ENCODE data around the gene UBE2N.

The UBE2N gene

GRCh38 chr12:93378998-93379325 is 62.8 kb downstream of the UBE2N start:
- DNase-seq, result no peak

DNA sequence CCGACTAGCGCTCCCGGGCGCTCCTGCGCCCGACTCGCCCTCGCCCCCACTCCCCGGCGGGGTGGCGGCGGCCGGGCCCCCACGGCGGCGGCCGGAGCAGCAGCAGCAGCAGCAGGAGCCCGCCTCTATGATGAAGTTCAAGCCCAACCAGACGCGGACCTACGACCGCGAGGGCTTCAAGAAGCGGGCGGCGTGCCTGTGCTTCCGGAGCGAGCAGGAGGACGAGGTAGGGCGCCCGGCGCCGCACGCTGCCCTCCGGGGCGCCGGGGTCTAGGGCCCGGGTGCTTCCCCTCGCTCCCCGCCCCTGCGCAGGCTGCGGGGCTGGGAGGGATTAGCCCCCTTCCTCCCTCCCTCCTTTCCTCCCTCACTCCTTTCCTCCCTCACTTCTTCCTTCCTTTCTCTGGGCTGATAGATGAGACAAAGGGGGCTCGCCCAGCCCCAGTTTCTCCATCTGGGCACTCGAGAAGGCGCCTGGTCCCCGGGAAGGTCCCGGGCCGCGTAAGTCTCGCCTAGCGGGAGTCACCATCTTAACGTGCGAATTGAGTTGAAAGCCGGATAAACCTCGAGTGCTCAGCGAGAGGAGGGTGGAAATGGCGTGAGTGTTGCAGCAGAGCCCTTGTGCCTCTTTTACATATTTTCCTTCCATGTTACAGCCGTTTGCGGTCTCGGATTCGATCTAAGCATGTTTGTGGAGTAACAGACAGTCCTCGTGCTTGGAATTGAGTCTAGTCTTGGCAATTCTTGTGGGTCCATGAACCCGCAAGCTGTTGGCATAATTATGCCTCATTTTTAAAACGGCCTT is 63.4 kb downstream of the UBE2N start:
- peak; percentile 38 for DNase-seq

DNA sequence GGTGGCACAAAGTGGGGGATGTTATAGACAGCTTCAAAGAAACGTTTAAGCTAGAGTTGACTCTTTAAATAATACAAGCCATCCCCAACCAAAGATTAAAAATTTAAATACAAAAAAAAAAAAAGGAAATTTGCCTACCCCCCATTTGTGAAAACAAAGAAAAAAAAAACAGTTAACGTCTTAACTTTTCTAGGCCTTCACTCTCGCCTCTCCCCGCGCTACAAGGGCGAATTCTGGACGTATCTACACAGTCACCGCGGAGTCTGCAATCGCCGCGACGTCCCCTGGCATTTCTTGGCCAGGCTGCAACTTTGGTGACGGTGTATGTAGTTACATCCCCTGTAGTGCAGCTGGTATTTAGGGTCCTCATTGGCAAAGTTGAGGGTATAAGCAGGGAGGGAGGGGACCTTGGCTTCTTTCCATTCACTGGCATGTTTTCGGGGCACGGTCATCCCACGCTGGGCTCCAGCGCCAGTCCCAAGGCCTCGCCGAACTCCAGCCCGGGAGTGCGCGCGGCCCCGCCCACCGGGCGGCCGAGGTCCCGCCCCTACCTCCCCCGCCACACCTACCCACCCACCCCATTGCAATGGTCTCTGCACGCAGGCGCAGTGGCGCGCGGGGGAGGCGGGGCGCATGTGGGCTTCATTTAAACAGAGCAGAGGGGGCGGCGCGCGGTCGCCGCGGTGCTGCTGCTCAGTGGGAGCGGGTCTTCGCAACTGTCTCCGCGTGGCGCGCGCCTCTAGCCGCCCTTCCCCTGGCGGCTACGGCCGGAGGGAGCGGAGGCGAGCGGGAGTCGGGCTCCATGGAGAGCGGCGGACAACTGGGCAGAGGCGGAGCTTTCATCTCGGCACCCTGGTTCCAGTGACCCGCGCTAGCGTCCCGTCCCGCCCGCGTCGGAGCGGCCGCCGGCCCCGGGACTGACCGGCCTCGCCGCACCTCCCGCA is 64.2 kb downstream of the UBE2N start, which contains the start of gene NUDT4:
TSS of gene NUDT4 (plus strand) at position 674 of the 944 bp plus-strand sequence. CDS start 398 bp downstream, outside the sequence.
- peak; percentile 99 for DNase-seq

DNA sequence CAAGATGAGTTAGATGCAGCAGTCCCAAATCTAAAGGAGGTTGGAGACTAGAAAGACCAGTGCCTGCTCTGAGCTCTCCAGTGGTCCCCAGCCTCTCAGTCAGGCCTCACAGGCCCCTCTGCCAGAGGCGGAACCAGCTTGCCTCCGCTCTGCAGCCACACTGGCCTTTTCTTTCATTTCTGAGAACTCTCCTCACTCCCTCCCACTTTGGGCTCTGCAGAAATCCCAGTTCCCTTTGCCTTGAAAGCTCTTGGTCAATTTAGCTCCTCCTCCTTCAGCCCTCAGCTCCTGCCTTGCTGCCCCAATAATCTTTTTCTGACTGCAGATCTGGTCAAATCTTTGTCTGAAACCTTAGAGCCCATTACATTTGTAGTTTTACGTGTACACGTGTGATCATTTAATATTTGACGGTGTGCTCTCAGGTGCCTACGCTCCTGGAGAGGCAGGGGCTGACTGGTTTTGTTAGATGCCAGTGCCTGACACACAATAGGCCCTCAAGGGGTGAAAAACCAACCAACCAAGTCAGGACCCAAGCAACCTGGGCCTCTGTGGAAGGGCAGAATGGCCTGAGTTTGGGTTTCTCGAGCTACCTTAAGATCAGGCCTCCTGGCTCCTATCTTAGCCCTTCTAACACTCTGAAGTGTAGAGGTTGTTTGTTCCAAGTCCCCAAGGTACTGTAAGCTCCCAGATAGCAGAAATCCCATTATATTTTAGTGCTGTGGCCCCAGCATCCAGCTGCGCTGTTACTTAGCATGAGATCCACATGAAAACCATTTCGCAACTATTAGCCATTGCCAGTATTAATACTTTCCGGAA is 65.1 kb downstream of the UBE2N start:
- DNase-seq, result no peak

DNA sequence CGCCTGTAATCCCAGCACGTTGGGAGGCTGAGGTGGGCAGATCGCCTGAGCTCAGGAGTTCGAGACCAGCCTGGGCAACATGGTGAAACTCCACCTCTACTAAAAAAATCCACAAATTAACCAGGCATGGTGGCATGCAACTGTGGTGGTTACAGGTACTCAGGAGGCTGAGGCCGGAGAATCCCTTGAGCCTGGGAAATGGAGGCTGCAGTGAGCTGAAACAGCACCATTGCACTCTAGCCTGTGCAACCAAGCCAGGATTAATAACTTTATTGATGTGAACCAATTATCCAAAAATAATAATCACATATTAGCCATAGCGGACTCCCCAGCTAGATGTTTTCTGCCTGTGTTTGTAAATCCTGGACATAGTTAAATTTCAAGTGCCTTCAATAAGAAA is 65.8 kb downstream of the UBE2N start:
- no peak for DNase-seq

DNA sequence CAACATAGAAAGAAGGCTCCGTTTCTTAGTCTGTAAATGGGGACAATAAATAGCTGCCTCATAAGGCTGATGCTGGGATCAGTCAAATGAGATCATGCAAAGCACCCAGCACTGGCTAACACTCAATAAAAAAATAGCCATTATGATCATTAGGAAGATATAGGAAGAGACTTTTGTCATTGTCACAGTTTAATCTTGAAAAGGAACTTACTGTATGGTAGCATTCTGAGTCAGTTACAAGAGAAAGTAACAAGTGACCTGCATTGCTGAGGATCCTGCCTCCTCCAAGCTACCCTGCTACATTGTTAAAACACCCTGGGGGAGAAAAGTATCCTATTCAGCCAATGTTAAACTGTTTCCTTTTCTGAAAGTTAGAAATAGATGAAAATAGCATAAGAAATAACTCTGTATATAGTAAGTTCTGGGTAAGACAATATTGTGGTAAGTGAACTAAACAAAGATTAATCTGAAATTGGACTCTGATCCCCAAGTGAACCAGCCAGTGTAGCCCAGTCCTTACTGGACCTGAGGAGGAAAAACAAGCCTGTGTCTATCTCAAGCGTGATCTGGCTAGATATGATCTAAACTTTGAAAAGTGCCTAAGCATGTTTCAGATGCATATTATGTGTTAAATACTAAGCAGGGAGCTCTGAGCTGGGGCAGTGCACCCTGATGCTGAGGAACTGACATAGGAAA is 67.6 kb downstream of the UBE2N start:
- no peak for DNase-seq

DNA sequence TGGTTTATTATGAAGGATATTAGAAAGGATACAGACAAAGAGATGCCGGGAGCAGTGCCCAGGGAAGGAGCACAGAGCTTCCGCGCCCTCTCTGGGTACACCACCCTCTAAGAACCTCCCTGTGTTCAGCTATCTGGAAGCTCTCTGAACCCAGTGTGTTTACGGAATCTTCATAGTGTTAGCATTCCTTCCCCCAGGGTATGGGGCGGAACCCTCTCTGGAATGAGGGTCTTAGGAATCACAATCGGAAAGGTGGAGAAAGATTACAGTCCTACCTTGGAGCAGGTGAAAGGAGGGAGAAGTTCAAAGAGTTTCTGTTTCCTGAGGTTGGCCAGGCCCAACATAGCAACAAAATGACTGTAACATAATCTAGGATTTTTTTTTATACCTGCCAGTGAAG is 70.8 kb downstream of the UBE2N start:
- DNase-seq, result no peak

DNA sequence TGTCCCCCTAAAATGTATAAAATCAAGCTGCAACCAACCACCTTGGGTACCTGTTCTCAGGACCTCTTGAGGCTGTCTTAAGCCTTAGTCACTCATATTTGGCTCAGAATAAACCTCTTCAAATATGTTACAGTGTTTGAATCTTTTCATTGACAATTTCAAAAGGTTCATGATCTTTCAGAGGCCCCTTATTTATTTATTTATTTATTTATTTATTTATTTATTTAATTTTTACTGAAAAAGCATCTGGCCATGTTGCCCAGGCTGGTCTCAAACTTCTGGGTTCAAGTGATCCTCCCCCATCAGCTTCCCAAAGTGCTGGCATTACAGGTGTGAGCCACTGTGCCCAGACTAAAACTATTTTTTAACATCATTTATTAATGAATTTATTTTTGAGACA is 72.2 kb downstream of the UBE2N start:
- DNase-seq, result no peak

DNA sequence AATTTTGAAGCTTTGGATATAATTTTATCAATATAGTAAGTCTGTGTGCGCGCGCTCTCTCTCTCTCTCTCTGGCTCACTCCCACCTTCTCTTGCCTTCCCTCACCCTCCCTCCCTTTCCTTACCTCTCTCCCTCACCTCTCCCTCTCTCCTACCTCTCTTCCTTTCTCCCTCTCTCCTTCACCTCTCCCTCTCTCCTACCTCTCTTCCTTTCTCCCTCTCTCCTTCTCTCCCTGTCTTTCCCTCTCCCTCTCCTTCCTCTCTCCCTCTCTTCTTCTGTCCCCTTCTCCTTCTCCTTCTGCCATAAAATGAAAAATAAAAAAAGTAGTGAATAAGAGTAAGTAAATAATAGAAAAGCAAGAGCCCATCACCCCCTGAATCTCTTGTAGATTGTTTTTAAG is 73.0 kb downstream of the UBE2N start:
- no peak for DNase-seq

GRCh38 chr12:93366422-93366821 is 75.3 kb downstream of the UBE2N start:
- DNase-seq, result no peak

GRCh38 chr12:93365616-93366405 is 75.9 kb downstream of the UBE2N start:
- DNase-seq, result no peak

GRCh38 chr12:93363841-93364297 is 77.9 kb downstream of the UBE2N start:
- DNase-seq, result no peak

DNA sequence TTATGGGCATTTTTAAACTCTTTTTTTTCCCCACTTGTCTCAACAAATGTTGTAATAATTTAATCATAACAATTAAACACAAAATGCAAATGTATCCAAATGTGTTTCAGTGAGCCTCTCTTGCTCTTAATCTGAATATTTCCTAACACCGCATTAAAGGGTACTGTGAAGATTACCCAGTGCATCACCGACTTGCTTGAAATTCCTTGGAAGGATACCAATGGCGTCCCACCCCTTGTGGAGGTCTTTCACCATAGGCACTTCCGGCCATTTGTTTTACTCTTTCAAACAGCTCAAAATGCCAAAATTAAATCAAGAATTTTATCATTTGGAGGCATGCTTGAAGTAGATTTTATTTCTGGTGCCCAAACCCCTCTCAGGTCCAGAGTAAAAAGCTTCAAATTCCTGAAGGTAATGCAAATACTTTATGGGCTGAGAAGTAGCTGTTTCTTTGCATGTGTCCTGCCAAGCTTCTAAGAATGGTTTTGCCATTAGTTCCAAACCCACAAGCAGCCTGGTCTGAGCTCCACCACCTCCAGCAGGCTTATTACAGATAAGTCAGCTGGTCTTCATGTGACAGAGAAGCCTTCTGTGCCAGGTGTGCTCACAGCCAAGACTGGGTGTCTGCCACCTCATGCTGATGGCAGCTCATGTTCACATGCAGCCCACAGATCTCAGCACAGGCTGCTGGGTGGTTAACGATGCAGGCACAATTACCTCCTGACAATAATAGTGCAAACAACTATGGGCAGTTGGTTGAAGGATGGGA is 80.4 kb downstream of the UBE2N start:
- no peak for DNase-seq

DNA sequence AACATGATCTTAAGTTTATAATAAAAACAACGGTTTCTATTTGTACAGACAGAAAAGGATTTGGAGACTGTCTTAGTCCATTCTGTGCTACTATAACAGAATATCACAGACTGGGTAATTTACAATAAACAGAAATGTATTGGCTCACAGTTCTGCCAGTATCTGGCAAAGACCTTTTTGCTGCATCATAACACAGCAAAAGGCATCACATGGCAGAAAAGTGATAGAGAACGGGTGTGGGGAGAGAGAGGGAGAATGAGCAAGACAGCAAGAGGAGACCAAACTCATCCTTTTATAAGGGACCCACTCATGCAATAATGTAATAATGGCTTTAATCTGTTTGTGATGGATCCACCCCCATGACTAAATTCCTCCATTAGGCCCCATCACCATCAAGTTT is 81.1 kb downstream of the UBE2N start:
- no peak for DNase-seq

- DNase-seq, result no peak
Measured at GRCh38 chr12:93358821-93359220, 82.9 kb downstream of the UBE2N start.

DNA sequence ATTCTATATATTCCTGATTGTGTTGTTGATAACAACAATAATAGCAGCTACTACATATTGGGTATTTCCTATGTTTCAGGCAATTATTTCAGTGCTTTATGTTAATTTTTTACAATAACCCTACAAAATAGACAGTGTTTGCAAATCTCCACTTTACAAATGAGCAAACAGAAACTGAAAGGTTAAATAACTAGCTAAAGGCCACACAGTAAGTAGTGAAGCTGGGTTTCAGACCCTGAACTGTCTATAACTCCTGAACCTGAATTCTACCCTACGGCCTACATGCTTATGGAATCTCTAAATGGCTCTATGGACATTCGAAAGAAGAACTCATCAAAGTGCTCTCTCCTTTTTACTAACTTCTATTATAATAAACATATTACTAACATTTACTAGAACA is 83.7 kb downstream of the UBE2N start:
- DNase-seq, result no peak

- DNase-seq, result no peak
Measured at GRCh38 chr12:93356214-93356613, 85.5 kb downstream of the UBE2N start.

All from activated T-cell treated with anti-CD3 and anti-CD28 coated beads for 4 hours (primary cell).